ENCODE results near the gene CKAP5.

DNA sequence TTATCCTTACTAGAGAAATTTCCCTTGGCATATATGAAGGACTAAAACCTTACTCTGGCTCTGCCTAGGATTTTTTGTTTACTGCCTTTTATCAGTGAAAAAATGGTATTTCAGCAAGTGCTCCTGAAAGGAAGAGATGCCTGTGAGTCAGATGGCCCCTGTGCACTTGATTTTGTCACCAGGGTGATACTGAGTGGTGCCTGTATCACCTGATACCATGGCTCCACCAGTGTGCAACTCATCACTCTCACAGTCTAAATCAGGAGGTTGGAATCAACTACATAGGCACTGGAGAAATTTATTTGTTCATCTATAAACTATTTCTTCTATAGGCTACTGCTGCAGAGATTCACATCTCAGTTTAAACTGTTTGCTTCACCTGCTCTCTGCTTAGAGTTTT, 83.8 kb downstream of the CKAP5 start:
- TF ChIP-seq POLR2A (IDR thresholded peaks at IDR 0.05) (no peak), POLR2AphosphoS5 (IDR thresholded peaks at IDR 0.05) (no peak)
